Right lung (tissue), 5 donors: Measurements from ENCODE around the gene ASTN2. TPM values are rescaled to one million over a fixed set of nuclear protein-coding genes. Genes with fewer than 3 reads are reported as not detected.
"Not testable (repeated sequence)": the region's sequence is repeated elsewhere in the genome, so short reads cannot be mapped to it uniquely, and the experiment has no call there.

ENCODE experiments used
- DNase-seq, 2 donors: peaks; one replicate each; pipeline ENCODE4 v3.0.0-alpha.2; 2013
- polyA plus RNA-seq, 5 donors: library from polyadenylated mRNA; unstranded; fragments of 120-200 nt; gene quantifications; one replicate each; pipeline versions ENCODE4 v1.2.1 to v1.2.3, GENCODE V29; 2013; ENCODE audit warnings: inconsistent platforms in 1 of 5, low replicate concordance in 1 of 5; ENCODE audit not compliant: insufficient read length in 5 of 5, insufficient read depth in 1 of 5

The ASTN2 gene
- polyA plus RNA-seq, 5 donors: 4.4 to 5.2 (median 4.8) TPM

- no peak for DNase-seq
Observed at GRCh38 chr9:116924462-116925110, 490.3 kb downstream of the ASTN2 start.

- DNase-seq: not testable (repeated sequence)
Observed at GRCh38 chr9:116917895-116918508, 496.9 kb downstream of the ASTN2 start.

- no peak for DNase-seq
Observed at GRCh38 chr9:116913536-116913935, 501.3 kb downstream of the ASTN2 start.

GRCh38 chr9:116910201-116910600 lies 504.7 kb downstream of the ASTN2 start:
- no peak for DNase-seq

GRCh38 chr9:116907989-116908388 lies 506.9 kb downstream of the ASTN2 start:
- DNase-seq: no peak

- DNase-seq: no peak
Observed at GRCh38 chr9:116905171-116905588, 509.7 kb downstream of the ASTN2 start.

- DNase-seq: no peak
Observed at GRCh38 chr9:116904165-116904564, 510.7 kb downstream of the ASTN2 start.

GRCh38 chr9:116901260-116901659 lies 513.6 kb downstream of the ASTN2 start:
- DNase-seq: no peak

- DNase-seq: no peak
Observed at GRCh38 chr9:116900543-116900942, 514.3 kb downstream of the ASTN2 start.

- DNase-seq: no peak
Observed at GRCh38 chr9:116900007-116900367, 514.9 kb downstream of the ASTN2 start.

- DNase-seq: no peak
Observed at GRCh38 chr9:116899337-116900006, 515.4 kb downstream of the ASTN2 start.

GRCh38 chr9:116898131-116898530 lies 516.7 kb downstream of the ASTN2 start:
- not testable (repeated sequence) for DNase-seq

GRCh38 chr9:116897201-116897600 lies 517.7 kb downstream of the ASTN2 start:
- DNase-seq: no peak

GRCh38 chr9:116895961-116896360 lies 518.9 kb downstream of the ASTN2 start:
- no peak for DNase-seq

GRCh38 chr9:116891424-116891823 lies 523.4 kb downstream of the ASTN2 start:
- DNase-seq: no peak

- DNase-seq: not testable (repeated sequence)
Observed at GRCh38 chr9:116888476-116888875, 526.4 kb downstream of the ASTN2 start.

GRCh38 chr9:116888066-116888465 lies 526.8 kb downstream of the ASTN2 start:
- DNase-seq: no peak

GRCh38 chr9:116883676-116884075 lies 531.2 kb downstream of the ASTN2 start:
- no peak for DNase-seq

- DNase-seq: no peak
Observed at GRCh38 chr9:116877072-116877471, 537.8 kb downstream of the ASTN2 start.

- DNase-seq: no peak
Observed at GRCh38 chr9:116875576-116875975, 539.3 kb downstream of the ASTN2 start.

GRCh38 chr9:116873937-116874914 lies 540.6 kb downstream of the ASTN2 start:
- DNase-seq: no peak

- DNase-seq: no peak
Observed at GRCh38 chr9:116873491-116873890, 541.4 kb downstream of the ASTN2 start.
